Placental pericyte (primary cell): Measurements from ENCODE around the gene STAMBPL1. TPM values are rescaled to one million over a fixed set of nuclear protein-coding genes. Genes with fewer than 3 reads are reported as not detected.

ENCODE experiments used
- total RNA-seq: library from RNA; depleted of rRNA; stranded (reverse); fragments of >200 nt; gene quantifications from 2 replicates; pipeline ENCODE4 v1.2.3, GENCODE V29; 2012

STAMBPL1 gene
- 15.8 and 73.2 TPM in 2 replicates for total RNA-seq

DNA sequence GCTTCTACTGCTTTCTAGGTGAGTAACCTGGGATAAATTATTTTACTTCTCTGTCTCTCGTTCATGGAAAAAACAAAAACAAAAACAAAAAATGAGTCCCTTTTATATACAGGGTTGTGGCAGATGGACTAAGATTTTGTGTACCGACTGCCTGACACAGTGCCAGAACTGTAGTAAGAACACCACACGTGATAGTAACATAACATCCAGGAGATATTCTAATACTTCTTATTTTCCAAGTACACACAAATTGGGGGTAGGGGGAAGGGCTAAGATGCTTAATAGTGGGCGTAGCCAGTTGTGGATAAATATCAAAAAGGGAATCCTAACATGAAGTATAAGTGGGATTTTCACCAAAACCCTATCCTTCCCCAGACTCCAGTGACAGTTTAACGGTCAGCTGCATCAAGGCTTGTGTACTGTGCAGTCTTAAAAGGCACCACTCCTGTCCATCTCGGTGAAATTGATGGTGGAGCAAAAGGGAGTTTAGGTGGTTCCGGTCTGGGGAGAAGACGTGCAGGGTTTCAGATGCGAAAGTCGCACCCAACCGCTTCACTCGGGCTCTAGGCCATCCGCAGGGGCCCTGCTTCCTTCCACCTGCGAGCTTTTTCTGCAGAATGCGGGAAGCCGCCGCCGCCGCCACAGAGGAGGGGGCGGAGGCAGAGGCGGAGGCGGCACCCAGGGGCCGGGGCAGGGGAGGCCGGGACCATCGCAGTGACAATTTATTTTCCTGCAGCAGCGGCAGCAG lies at the start of gene STAMBPL1:
TSS of gene STAMBPL1 (plus strand) at position 712 of the 748 bp plus-strand sequence. CDS start 21,464 bp downstream, outside the sequence.

DNA sequence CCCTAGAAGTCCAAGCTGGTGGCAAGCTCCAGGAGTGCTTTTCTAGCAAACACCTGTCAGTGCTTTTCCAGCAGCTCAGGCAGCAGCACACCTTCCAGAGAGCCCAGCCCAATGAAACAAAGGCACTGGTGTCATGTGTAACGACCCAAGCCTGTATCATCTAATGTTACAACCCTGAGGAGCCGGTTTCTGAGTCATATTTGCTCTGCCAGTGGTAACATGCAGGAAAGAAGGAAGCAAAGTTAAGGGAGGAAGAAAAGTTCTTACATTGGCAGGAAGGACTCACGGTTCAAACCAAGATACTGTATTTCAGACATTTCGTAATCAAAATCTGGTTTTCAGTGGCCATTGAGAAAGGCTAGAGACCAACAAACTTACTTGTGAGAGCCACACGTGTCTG lies 28.3 kb upstream of the STAMBPL1 start, which contains the start of gene ANKRD22:
TSS of gene ANKRD22 (minus strand) at position 139 of the 400 bp plus-strand sequence. CDS start 237 bp downstream, outside the sequence.

DNA sequence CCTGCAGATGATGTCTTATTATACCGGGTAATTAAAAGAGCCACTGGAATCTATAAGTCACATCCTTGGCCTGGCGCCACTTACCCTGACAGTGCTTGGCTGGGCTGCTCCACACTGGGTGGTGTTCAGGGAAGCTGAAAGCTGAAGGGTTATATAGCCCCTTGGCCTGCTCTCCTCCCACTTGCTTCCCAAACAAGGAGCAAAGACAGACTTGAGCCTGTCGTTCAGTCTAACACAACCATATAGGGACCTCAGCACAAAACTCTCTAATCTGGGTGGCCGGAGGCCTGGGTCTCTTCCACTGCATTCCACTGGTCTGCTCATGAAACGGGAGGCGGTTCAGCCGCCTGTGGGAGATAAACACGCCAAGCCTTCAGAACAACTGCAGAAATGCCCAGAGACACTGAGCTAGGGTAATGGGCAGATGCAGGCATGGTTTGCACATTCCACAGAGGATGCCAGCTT lies 72.6 kb downstream of the STAMBPL1 start, which contains the start of gene ACTA2:
TSS of gene ACTA2 (minus strand) at position 127 of the 465 bp plus-strand sequence. CDS start 3,843 bp downstream, outside the sequence.

Other genes with a start within 250 kb of the STAMBPL1 start
- not detected in 2 replicates for gene LIPF, start 215.8 kb upstream of the STAMBPL1 start, total RNA-seq
- 0.29 TPM in 1 of 2 replicates, not detected in the other for gene LIPK, start 174.0 kb upstream of the STAMBPL1 start, total RNA-seq
- gene LIPN, start 120.2 kb upstream of the STAMBPL1 start, total RNA-seq, result not detected in 2 replicates
- gene LIPM, start 77.5 kb upstream of the STAMBPL1 start, total RNA-seq, result not detected in 2 replicates
- gene ANKRD22, start 28.4 kb upstream of the STAMBPL1 start, total RNA-seq, result not detected in 2 replicates
- 355 and 559 TPM in 2 replicates for gene ACTA2, start 72.5 kb downstream of the STAMBPL1 start, total RNA-seq
- gene FAS, start 110.6 kb downstream of the STAMBPL1 start, total RNA-seq, result 62.4 and 63.5 TPM in 2 replicates